Right lobe of liver (tissue), 6 donors: ENCODE measurements around the gene TWF2. TPM values are rescaled to one million over a fixed set of nuclear protein-coding genes. Genes with fewer than 3 reads are reported as not detected.

Experiments used
- ATAC-seq, 4 donors: fragments of 200-7000 bp; cut with Tn5 transposase; one replicate each; pipeline ENCODE4 v1.9.1; 2020; ENCODE audit warnings: mild to moderate bottlenecking in 4 of 4, moderate library complexity in 4 of 4
- DNase-seq, 3 donors: peaks; one replicate each; pipeline ENCODE4 v3.0.0-alpha.2; 2020
- H3K27ac ChIP-seq, 3 donors: fragments of 200-600 bp; one replicate each; pipeline ENCODE4 v1.8.0; 2022
- H3K27me3 ChIP-seq, 2 donors: fragments of 200-600 bp; one replicate each; pipeline ENCODE4 v1.8.0; 2022
- H3K36me3 ChIP-seq, 4 donors: fragments of 200-600 bp; sonication (generic) in 1 of 4; one replicate each; pipeline versions ENCODE4 v1.5.1 to v1.8.0; 2017 to 2022; ENCODE audit warnings: control low read depth in 1 of 4
- H3K4me1 ChIP-seq, 4 donors: fragments of 200-600 bp; sonication (generic) in 1 of 4; one replicate each; pipeline versions ENCODE4 v1.5.1 to v1.8.0; 2017 to 2022; ENCODE audit warnings: control low read depth in 1 of 4
- H3K4me3 ChIP-seq, 3 donors: fragments of 200-600 bp; one replicate each; pipeline ENCODE4 v1.8.0; 2022
- H3K9me3 ChIP-seq, 4 donors: fragments of 200-600 bp; sonication (generic) in 1 of 4; one replicate each; pipeline versions ENCODE4 v1.5.1 to v1.8.0; 2017 to 2022; ENCODE audit warnings: control low read depth in 1 of 4
- CTCF ChIP-seq, 4 donors: fragments of 200-600 bp in 3 of 4; fragments of 450-650 bp in 1 of 4; IDR thresholded peaks; one replicate each; pipeline versions ENCODE4 v1.5.1 to v1.8.0; 2016 to 2022; ENCODE audit warnings: antibody characterized with exemption in 4 of 4, mild to moderate bottlenecking in 2 of 4
- POLR2A ChIP-seq: fragments of 450-650 bp; IDR thresholded peaks from one replicate; pipeline ENCODE4 v1.6.1; 2017; ENCODE audit warnings: antibody characterized with exemption, mild to moderate bottlenecking
- WGBS: methylation state at CpG from one replicate; pipeline ENCODE4 v1.1.6; 2018; ENCODE audit warnings: low coverage, low lambda C conversion rate; ENCODE audit not compliant: insufficient coverage; ENCODE audit errors: missing lambda C conversion rate; 5-methylcytosine and 5-hydroxymethylcytosine counted together
- intact Hi-C, 2 donors: fragments of 100-400 bp; cut with DNase I; formaldehyde crosslinking; loops; one replicate each; pipeline versions ENCODE4 v1.11.2 to v1.14.1; 2022
- total RNA-seq, 6 experiments: library from RNA; depleted of rRNA in 2 of 6; stranded (reverse); fragments of >200 nt in 2 of 6; fragmentation: NEBNext Ultra II Directional in 3 of 6; extraction: Animal tissue kit (Norgen Biotek cat#: 25700) in 3 of 6; gene quantifications; one replicate each; pipeline versions ENCODE4 v1.1.0 to v1.2.4, GENCODE V29; 2016 to 2023
- donor health status: DM: no; HTN: yes; CAD: no.
- donor health status: DM: no; HTN: no; CAD: no.
- donor health status: DM: no; HTN: no; CAD: no.
- donor health status: DM: no; HTN: yes; CAD: no.
- donor health status: DM: no; HTN: yes; CAD: no.

TWF2 gene
- total RNA-seq, 6 experiments from 2014 or later, result 12.9 to 34.4 (median 23.7) TPM

GRCh38 chr3:52230889-52231499 is 8.0 kb downstream of the TWF2 start:
- intact Hi-C loops, result loop anchor here (5.0 kb wide), 1 partner anchor 111 kb away; no protein-coding TSS in a partner anchor
- TF ChIP-seq CTCF (IDR thresholded peaks at IDR 0.05) (no peak), POLR2A (no peak)
- DNase-seq, result no peak

GRCh38 chr3:52230461-52230860 is 8.5 kb downstream of the TWF2 start:
- Histone ChIP-seq H3K27ac (no peak overlapping the region), H3K4me1 (peaks cover 0 to 34% (median 14%) of the 10 kb centered on the region in 4 donors), H3K36me3 (peaks cover 10 to 33% (median 14%) of the 10 kb centered on the region in 4 donors), H3K27me3 (no peaks in the 10 kb centered on the region), H3K9me3 (no peaks in the 10 kb centered on the region), H3K4me3 (no peak overlapping the region)
- DNase-seq, result no peak
- TF ChIP-seq CTCF (IDR thresholded peaks at IDR 0.05) (no peak), POLR2A (no peak)
- intact Hi-C loops, result loop anchor here (5.0 kb wide), 1 partner anchor 112 kb away; no protein-coding TSS in a partner anchor
- no peak for ATAC-seq
- 90% methylated on average over 2 of the region's 6 CpGs for WGBS

More at GRCh38 chr3:52230889-52231499, 8.0 kb downstream of the TWF2 start:
- no peaks in the 10 kb centered on the region for H3K27me3 ChIP-seq
- H3K27ac ChIP-seq, result no peak overlapping the region
- WGBS, result 20% methylated on average over 1 of the region's 16 CpGs
- H3K4me3 ChIP-seq, result no peak overlapping the region
- H3K36me3 ChIP-seq, result peaks cover 10 to 33% (median 14%) of the 10 kb centered on the region in 4 donors
- no peak for ATAC-seq
- H3K4me1 ChIP-seq, result peaks cover 0 to 34% (median 14%) of the 10 kb centered on the region in 4 donors
- no peaks in the 10 kb centered on the region for H3K9me3 ChIP-seq

- intact Hi-C loops, result loop anchor here (5.0 kb wide), 2 partner anchors 103 to 113 kb away; no protein-coding TSS in a partner anchor
- no peak overlapping the region for H3K27ac ChIP-seq
- H3K36me3 ChIP-seq, result peaks cover 10 to 33% (median 14%) of the 10 kb centered on the region in 4 donors
- ATAC-seq (no peak), DNase-seq (no peak)
- TF ChIP-seq CTCF (IDR thresholded peaks at IDR 0.05) (no peak), POLR2A (no peak)
- no peaks in the 10 kb centered on the region for H3K9me3 ChIP-seq
- H3K4me3 ChIP-seq, result no peak overlapping the region
- H3K4me1 ChIP-seq, result peaks cover 0 to 33% (median 13%) of the 10 kb centered on the region in 4 donors
- no peaks in the 10 kb centered on the region for H3K27me3 ChIP-seq
- no CpG with 5 or more reads among the region's 13 CpGs for WGBS
These were observed 9.3 kb downstream of the TWF2 start for GRCh38 chr3:52229656-52230055.

- Histone ChIP-seq H3K4me3 (no peak overlapping the region), H3K27me3 (no peaks in the 10 kb centered on the region), H3K36me3 (peaks cover 10 to 33% (median 14%) of the 10 kb centered on the region in 4 donors), H3K9me3 (no peaks in the 10 kb centered on the region), H3K27ac (no peak overlapping the region), H3K4me1 (peaks cover 0 to 25% (median 9%) of the 10 kb centered on the region in 4 donors)
- WGBS, result 100% methylated on average over 1 of the region's 21 CpGs
- ATAC-seq (no peak), DNase-seq (no peak)
- no peak for TF ChIP-seq POLR2A
- TF ChIP-seq CTCF (IDR thresholded peaks at IDR 0.05), result no peak
- intact Hi-C loops, result loop anchor here in 1 of 2 donors (5.0 kb wide), 1 partner anchor 103 kb away; no protein-coding TSS in a partner anchor
These were observed 10.1 kb downstream of the TWF2 start for GRCh38 chr3:52228751-52229291.
